A673 (cell line): ENCODE data around the gene SPP1. TPM values are rescaled to one million over a fixed set of nuclear protein-coding genes. Genes with fewer than 3 reads are reported as not detected.
A peak's percentile ranks its signal among the peaks of the same experiment; 100 is the strongest.

Experiments
- BruUV-seq: library from RNA; stranded (reverse); fragments of 400-500 nt; replicated peaks from 2 replicates; lab custom pipeline; 2021; lab: Mats Ljungman, UMichigan
- CTCF ChIA-PET: fragments of 300-600 bp; sonication (Branson Sonifier 250); formaldehyde crosslinking; loops from one replicate; lab custom pipeline; 2022; ENCODE audit warnings: antibody characterized with exemption; lab: Charles Lee
- POLR2A ChIA-PET: fragments of 300-600 bp; sonication (Branson Sonifier 250); formaldehyde crosslinking; loops from one replicate; lab custom pipeline; 2022; ENCODE audit warnings: antibody characterized with exemption; ENCODE audit not compliant: low non-redundant PET; lab: Charles Lee
- DNase-seq: peaks from one replicate; pipeline ENCODE4 v3.0.0-alpha.2; 2015; ENCODE audit warnings: low spot score
- H3K27ac ChIP-seq: fragments of 200-600 bp; sonication (generic); 2 replicates; pipeline ENCODE4 v1.5.1; 2016; ENCODE audit warnings: mixed run types, low read depth, mild to moderate bottlenecking, mixed read lengths, antibody characterized with exemption, low read length; ENCODE audit not compliant: poor library complexity, severe bottlenecking
- H3K27me3 ChIP-seq: fragments of 200-600 bp; sonication (generic); replicated peaks from 2 replicates; pipeline ENCODE4 v1.6.1; 2017; ENCODE audit warnings: mixed run types, low read depth, mild to moderate bottlenecking, mixed read lengths, antibody characterized with exemption, low read length; ENCODE audit not compliant: insufficient read depth, poor library complexity
- H3K36me3 ChIP-seq: fragments of 200-600 bp; sonication (generic); 2 replicates; pipeline ENCODE4 v1.6.1; 2016; ENCODE audit warnings: mixed run types, mild to moderate bottlenecking, mixed read lengths, antibody characterized with exemption, low read length; ENCODE audit not compliant: insufficient read depth, poor library complexity, severe bottlenecking
- H3K4me1 ChIP-seq: fragments of 200-600 bp; sonication (generic); 2 replicates; pipeline ENCODE4 v1.6.1; 2017; ENCODE audit warnings: mixed run types, mild to moderate bottlenecking, mixed read lengths, antibody characterized with exemption, low read length; ENCODE audit not compliant: insufficient read depth, poor library complexity, severe bottlenecking
- H3K4me3 ChIP-seq: fragments of 200-600 bp; sonication (generic); 2 replicates; pipeline ENCODE4 v1.5.1; 2016; ENCODE audit warnings: low read depth, mixed run types, mild to moderate bottlenecking, mixed read lengths, low read length; ENCODE audit not compliant: poor library complexity, severe bottlenecking
- H3K9me3 ChIP-seq: fragments of 200-600 bp; sonication (generic); 2 replicates; pipeline ENCODE4 v1.6.1; 2016; ENCODE audit warnings: mixed run types, low read depth, mild to moderate bottlenecking, mixed read lengths, antibody characterized with exemption, low read length; ENCODE audit not compliant: poor library complexity, severe bottlenecking
- EZH2 ChIP-seq: fragments of 200-600 bp; sonication (generic); IDR thresholded peaks from 2 replicates; pipeline ENCODE4 v1.6.1; 2017; ENCODE audit warnings: borderline replicate concordance, low read depth, mild to moderate bottlenecking, mixed read lengths, antibody characterized with exemption, low read length; ENCODE audit not compliant: poor library complexity, severe bottlenecking
- intact Hi-C: fragments of 100-400 bp; cut with micrococcal nuclease; formaldehyde crosslinking; loops from one replicate; pipeline ENCODE4 v1.10.0; 2022; ENCODE audit not compliant: unreplicated experiment
- total RNA-seq: library from RNA; stranded (reverse); gene quantifications from 2 replicates; pipeline ENCODE4 v1.2.3, GENCODE V29; 2021
- TF ChIP-seq, protein P1 (sequence below): fragments of 300-800, 200-600 bp; sonication (generic); conservative IDR thresholded peaks from 2 replicates; pipeline ENCODE4 v1.5.1; 2017; ENCODE audit warnings: low read depth, mild to moderate bottlenecking, antibody characterized with exemption, low read length, moderate library complexity, mixed read lengths

The SPP1 gene
- total RNA-seq, 1 experiment from 2014 or later = 0.99 TPM

DNA sequence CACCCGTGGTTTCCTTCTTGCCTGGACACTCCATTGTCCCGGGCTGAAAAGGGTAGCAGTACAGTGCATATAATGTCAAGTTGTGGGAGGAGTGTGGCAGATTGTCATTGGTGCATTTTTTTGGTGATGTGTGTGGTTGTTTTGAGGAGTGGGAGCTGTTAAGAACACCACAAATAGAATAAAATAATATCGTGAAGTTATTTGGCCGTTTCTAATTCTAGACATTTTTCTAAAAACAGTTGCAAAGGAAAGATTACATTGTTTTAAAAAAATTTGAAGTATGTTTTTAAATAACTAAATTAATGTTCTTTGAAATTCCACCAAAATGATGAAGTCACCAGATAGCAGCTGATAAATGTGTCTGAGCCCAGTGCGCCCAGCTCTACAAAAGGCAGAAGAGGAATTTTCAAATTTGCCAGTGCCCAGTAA lies 33.2 kb downstream of the SPP1 start:
- no TSS peak for BruUV-seq
- Histone ChIP-seq H3K4me3 (peak overlapping the region; percentile 64), H3K36me3 (no peaks in the 10 kb centered on the region), H3K4me1 (peaks cover 14% of the 10 kb centered on the region), H3K27me3 (no peaks in the 10 kb centered on the region), H3K27ac (no peak overlapping the region), H3K9me3 (no peaks in the 10 kb centered on the region)
- intact Hi-C loops = no loop called here
- ChIA-PET POLR2A (no interaction called here), CTCF (no interaction called here)
- no peak for DNase-seq
- TF ChIP-seq EZH2 = no peak
- TF ChIP-seq, protein P1, sequence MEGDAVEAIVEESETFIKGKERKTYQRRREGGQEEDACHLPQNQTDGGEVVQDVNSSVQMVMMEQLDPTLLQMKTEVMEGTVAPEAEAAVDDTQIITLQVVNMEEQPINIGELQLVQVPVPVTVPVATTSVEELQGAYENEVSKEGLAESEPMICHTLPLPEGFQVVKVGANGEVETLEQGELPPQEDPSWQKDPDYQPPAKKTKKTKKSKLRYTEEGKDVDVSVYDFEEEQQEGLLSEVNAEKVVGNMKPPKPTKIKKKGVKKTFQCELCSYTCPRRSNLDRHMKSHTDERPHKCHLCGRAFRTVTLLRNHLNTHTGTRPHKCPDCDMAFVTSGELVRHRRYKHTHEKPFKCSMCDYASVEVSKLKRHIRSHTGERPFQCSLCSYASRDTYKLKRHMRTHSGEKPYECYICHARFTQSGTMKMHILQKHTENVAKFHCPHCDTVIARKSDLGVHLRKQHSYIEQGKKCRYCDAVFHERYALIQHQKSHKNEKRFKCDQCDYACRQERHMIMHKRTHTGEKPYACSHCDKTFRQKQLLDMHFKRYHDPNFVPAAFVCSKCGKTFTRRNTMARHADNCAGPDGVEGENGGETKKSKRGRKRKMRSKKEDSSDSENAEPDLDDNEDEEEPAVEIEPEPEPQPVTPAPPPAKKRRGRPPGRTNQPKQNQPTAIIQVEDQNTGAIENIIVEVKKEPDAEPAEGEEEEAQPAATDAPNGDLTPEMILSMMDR = no peak

- Histone ChIP-seq H3K27ac (no peak overlapping the region), H3K27me3 (no peaks in the 10 kb centered on the region), H3K9me3 (no peaks in the 10 kb centered on the region), H3K4me3 (no peak overlapping the region), H3K36me3 (no peaks in the 10 kb centered on the region), H3K4me1 (peaks cover 14% of the 10 kb centered on the region)
- DNase-seq = no peak
- CTCF ChIA-PET = interaction anchor here (0.7 kb wide), 1 partner anchor 24 kb away, joined by 4 read pairs; no protein-coding TSS in a partner anchor
- no peak for TF ChIP-seq EZH2
- TF ChIP-seq, protein P1 = no peak
- no TSS peak for BruUV-seq
- intact Hi-C loops = no loop called here
- POLR2A ChIA-PET = no interaction called here
These were observed 34.4 kb downstream of the SPP1 start for GRCh38 chr4:88009871-88010270.

DNA sequence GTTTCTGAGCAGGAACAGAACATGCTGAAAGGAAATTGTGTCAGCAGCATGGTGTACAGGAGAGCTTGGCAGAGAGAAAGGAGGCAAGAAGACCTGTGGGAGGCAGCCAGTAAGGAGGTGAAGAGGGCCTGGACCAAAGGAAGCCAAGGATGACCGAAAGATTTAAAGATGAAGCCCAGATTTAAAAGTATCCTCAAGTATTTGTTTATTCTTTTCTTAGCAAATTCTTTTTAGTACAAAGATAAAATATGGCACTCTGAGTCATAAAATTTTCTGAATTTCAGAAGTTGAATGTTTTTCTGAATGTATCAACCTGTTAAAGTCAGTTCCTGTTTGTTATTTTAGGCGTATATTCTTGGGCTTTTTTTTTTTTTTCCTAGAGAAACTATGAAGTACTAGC lies 35.5 kb downstream of the SPP1 start:
- CTCF ChIA-PET = no interaction called here

More for the DNA sequence above, 35.5 kb downstream of the SPP1 start:
- no peak for DNase-seq
- no peak overlapping the region for H3K4me3 ChIP-seq
- no peaks in the 10 kb centered on the region for H3K9me3 ChIP-seq
- BruUV-seq = no TSS peak
- POLR2A ChIA-PET = no interaction called here
- H3K27me3 ChIP-seq = no peaks in the 10 kb centered on the region
- TF ChIP-seq, protein P1 = no peak
- no peak for TF ChIP-seq EZH2
- no peaks in the 10 kb centered on the region for H3K36me3 ChIP-seq
- peaks cover 14% of the 10 kb centered on the region for H3K4me1 ChIP-seq
- intact Hi-C loops = no loop called here
- no peak overlapping the region for H3K27ac ChIP-seq
